HFF-Myc (cell line): ENCODE data around the gene COQ2.

Source experiments
- DNase-seq: peaks from one replicate; pipeline ENCODE4 v3.0.0-alpha.2; 2011; ENCODE audit warnings: low read depth; ENCODE audit errors: extremely low read depth
- H3K4me3 ChIP-seq: replicated peaks from 2 replicates; pipeline ENCODE4 v1.5.1; 2011; ENCODE audit warnings: low read depth, mild to moderate bottlenecking, control low read depth, low read length
- CTCF ChIP-seq: IDR thresholded peaks from 2 replicates; pipeline ENCODE4 v1.5.1; 2012; ENCODE audit warnings: mild to moderate bottlenecking, low read depth, low read length, control low read depth; ENCODE audit errors: missing control alignments

The COQ2 gene

GRCh38 chr4:83250687-83251446, 33.7 kb downstream of the COQ2 start:
- no peak for TF ChIP-seq CTCF
- DNase-seq: no peak
- no peak overlapping the region for H3K4me3 ChIP-seq

GRCh38 chr4:83248486-83248885, 36.1 kb downstream of the COQ2 start:
- no peak overlapping the region for H3K4me3 ChIP-seq
- no peak for DNase-seq
- TF ChIP-seq CTCF: no peak

- no peak for DNase-seq
- no peak overlapping the region for H3K4me3 ChIP-seq
- no peak for TF ChIP-seq CTCF
Measured at GRCh38 chr4:83247415-83248357, 36.9 kb downstream of the COQ2 start.

- no peak overlapping the region for H3K4me3 ChIP-seq
- no peak for TF ChIP-seq CTCF
- no peak for DNase-seq
Measured at GRCh38 chr4:83241132-83241531, 43.5 kb downstream of the COQ2 start.

GRCh38 chr4:83240379-83240875, 44.2 kb downstream of the COQ2 start:
- H3K4me3 ChIP-seq: no peak overlapping the region
- no peak for DNase-seq
- TF ChIP-seq CTCF: no peak

GRCh38 chr4:83238393-83239248, 46.0 kb downstream of the COQ2 start:
- no peak for DNase-seq
- no peak for TF ChIP-seq CTCF
- no peak overlapping the region for H3K4me3 ChIP-seq
